MM.1S (cell line): ENCODE measurements around the gene LBHD2.

Source experiments
- EZH2 ChIP-seq: fragments of 300-600 bp; sonication (generic); optimal IDR thresholded peaks from 2 replicates; pipeline ENCODE3; 2017; ENCODE audit warnings: low read depth, mild to moderate bottlenecking, antibody characterized with exemption, low read length, mixed read lengths
- TF ChIP-seq, protein P1 (sequence below): fragments of 300-600 bp; sonication (generic); IDR thresholded peaks from 2 replicates; pipeline ENCODE4 v1.5.1; 2016; ENCODE audit warnings: antibody characterized with exemption, low read length, mixed read lengths

- TF ChIP-seq, protein P1, sequence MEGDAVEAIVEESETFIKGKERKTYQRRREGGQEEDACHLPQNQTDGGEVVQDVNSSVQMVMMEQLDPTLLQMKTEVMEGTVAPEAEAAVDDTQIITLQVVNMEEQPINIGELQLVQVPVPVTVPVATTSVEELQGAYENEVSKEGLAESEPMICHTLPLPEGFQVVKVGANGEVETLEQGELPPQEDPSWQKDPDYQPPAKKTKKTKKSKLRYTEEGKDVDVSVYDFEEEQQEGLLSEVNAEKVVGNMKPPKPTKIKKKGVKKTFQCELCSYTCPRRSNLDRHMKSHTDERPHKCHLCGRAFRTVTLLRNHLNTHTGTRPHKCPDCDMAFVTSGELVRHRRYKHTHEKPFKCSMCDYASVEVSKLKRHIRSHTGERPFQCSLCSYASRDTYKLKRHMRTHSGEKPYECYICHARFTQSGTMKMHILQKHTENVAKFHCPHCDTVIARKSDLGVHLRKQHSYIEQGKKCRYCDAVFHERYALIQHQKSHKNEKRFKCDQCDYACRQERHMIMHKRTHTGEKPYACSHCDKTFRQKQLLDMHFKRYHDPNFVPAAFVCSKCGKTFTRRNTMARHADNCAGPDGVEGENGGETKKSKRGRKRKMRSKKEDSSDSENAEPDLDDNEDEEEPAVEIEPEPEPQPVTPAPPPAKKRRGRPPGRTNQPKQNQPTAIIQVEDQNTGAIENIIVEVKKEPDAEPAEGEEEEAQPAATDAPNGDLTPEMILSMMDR, result no peak
- TF ChIP-seq EZH2, result no peak
These were observed 42.3 kb downstream of the LBHD2 start for GRCh38 chr14:103126088-103126872.
